ENCODE measurements around the gene SBDS.
"Not testable (repeated sequence)": the region's sequence is repeated elsewhere in the genome, so short reads cannot be mapped to it uniquely, and the experiment has no call there.

SBDS gene

DNA sequence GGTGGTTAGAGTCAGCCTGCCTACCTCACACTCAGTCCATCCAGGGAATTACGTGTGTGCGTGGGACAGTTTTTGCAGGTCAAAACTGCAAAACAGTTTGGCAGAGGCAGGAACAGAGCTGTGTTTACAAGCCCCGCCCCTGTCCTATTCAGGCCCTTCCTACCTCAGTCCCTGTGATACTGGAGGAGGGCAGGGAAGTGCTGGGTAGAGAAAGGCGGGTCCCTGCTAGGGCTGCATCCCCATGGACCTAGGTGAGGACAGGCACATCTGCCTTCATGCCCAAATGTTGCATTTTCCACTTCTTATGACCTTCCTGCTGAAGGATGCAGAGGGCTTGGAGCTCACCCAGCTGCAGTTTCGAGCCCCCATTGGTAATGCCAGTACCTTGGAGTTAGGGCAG lies 25.1 kb downstream of the SBDS start:
- DNase-seq (ENCODE audit: low spot score in 2 of 2) = peak in 1 of 2 experiments; percentile 18
- in situ Hi-C loops (cut with MboI; ENCODE audit: low sequenced_read_pairs) = no loop called here
- Histone ChIP-seq H3K4me1 (no peaks in the 10 kb centered on the region), H3K27me3 (ENCODE audit: low read depth) (no peaks in the 10 kb centered on the region), H3K36me3 (replicated peaks) (no peaks in the 10 kb centered on the region), H3K9me3 (no peaks in the 10 kb centered on the region), H3K4me3 (no peak overlapping the region)

DNA sequence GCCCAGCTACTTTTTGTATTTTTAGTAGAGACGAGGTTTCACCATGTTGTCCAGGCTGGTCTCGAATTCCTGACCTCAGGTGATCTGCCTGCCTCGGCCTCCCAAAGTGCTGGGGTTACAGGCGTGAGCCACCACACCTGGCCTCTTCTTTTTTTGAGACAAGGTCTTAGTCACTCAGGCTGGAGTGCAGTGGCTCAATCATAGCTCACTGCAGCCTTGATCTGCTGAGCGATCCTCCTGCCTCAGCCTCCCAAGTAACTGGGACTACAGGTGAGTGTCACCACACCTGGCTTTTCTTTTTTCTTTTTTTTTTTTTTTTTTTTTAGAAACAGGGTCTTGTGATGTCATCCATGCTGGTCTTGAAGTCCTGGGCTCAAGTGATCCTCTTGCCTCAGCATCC lies 26.4 kb downstream of the SBDS start:
- H3K4me3 ChIP-seq; H3K4me1 ChIP-seq; in situ Hi-C loops (cut with MboI; ENCODE audit: low sequenced_read_pairs); H3K9me3 ChIP-seq; H3K36me3 ChIP-seq (replicated peaks); DNase-seq (ENCODE audit: low spot score in 2 of 2); H3K27me3 ChIP-seq (ENCODE audit: low read depth): not testable (repeated sequence)

DNA sequence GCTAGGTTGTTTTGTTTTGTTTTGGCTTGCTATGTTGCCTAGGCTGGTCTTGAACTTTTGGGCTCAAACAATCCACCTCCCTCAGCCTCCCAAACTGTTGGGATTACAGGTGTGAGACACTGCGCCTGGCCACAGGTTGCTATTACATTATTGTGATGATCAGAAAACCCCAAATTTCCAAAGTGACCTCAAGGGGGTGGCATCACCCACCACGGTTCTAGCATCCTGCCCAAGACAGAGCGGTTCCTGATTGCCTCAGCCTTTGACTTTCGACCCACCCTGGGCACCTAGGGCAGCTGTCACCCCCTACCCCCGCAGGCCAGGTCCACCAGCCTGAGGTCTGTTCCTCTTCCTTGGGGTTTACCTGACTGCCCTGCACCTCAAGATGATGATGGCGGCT lies 28.4 kb downstream of the SBDS start:
- no peak overlapping the region for H3K4me3 ChIP-seq
- H3K36me3 ChIP-seq (replicated peaks) = no peaks in the 10 kb centered on the region; the same call in 1 of the 2 replicates
- in situ Hi-C loops (cut with MboI; ENCODE audit: low sequenced_read_pairs) = no loop called here
- no peak for DNase-seq (ENCODE audit: low spot score in 2 of 2)
- H3K4me1 ChIP-seq = no peaks in the 10 kb centered on the region
- no peaks in the 10 kb centered on the region for H3K9me3 ChIP-seq
- H3K27me3 ChIP-seq (ENCODE audit: low read depth) = no peaks in the 10 kb centered on the region

DNA sequence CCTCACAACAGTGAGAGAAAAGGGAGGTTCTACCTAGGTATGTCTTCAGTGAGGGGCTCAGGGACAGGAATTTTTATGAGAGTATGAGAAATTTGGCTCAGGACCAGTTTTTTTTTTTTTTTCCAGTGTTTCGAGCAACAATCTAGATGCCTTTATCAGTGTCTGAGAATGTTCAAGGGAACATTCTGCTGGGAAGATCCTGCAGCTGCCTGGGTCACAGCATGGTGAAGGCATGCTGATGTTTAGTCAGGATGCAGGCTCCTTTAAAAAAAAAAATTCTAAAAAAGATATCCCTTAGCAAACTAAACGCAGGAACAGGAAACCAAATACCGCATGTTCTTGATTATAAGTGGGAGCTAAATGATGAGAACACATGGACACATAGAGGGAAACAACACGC lies 31.0 kb downstream of the SBDS start:
- Histone ChIP-seq H3K9me3 (no peaks in the 10 kb centered on the region), H3K4me1 (no peaks in the 10 kb centered on the region), H3K27me3 (ENCODE audit: low read depth) (no peaks in the 10 kb centered on the region), H3K36me3 (replicated peaks) (no peaks in the 10 kb centered on the region; the same call in 1 of the 2 replicates), H3K4me3 (no peak overlapping the region)
- in situ Hi-C loops (cut with MboI; ENCODE audit: low sequenced_read_pairs) = no loop called here
- no peak for DNase-seq (ENCODE audit: low spot score in 2 of 2)

DNA sequence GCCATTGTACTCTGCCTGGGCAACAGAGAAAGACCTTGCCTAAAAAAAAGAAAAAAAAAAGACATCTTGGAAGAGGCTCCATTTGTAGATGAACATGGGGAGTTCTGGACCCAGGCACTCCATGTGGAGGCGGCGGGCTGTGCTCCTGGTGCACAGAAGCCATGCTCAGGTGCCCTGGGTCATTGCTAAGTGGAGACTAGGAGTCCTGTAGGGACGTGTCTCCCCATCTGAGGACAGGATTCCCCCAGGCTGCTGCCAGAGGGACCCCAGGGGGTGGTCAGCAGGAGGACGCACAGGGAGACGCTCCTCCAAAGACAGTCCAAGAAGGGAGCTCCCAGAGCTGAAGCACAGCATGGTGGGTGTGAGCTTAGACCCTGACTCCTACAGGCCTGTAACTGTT lies 34.3 kb downstream of the SBDS start:
- Histone ChIP-seq H3K4me3 (no peak overlapping the region), H3K4me1 (no peaks in the 10 kb centered on the region; the same call in 1 of the 2 replicates), H3K27me3 (ENCODE audit: low read depth) (no peaks in the 10 kb centered on the region), H3K36me3 (replicated peaks) (peaks cover 25% of the 10 kb centered on the region), H3K9me3 (no peaks in the 10 kb centered on the region)
- DNase-seq (ENCODE audit: low spot score in 2 of 2) = no peak
- in situ Hi-C loops (cut with MboI; ENCODE audit: low sequenced_read_pairs) = no loop called here

DNA sequence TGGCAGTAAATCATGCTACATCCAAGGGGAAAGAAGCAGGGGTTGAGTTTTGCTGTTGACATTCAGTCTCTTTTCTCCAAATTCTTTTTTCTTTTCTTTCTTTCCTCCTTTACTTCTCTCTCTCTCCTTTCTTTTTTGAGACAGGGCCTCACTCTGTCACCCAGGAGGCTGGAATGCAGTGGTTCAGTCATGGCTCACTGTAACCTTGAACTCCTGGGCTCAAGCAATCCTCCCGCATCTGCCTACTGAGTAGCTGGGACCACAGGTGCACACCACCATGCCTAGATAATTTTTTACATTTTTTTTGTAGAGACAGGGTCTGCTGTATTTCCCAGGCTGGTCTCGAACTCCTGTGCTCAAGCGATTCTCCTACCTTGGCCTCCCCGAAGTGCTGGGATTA lies 35.2 kb downstream of the SBDS start:
- Histone ChIP-seq H3K36me3 (replicated peaks) (peaks cover 34% of the 10 kb centered on the region), H3K4me1 (no peaks in the 10 kb centered on the region; the same call in 1 of the 2 replicates), H3K27me3 (ENCODE audit: low read depth) (no peaks in the 10 kb centered on the region), H3K9me3 (no peaks in the 10 kb centered on the region), H3K4me3 (no peak overlapping the region)
- in situ Hi-C loops (cut with MboI; ENCODE audit: low sequenced_read_pairs) = no loop called here
- DNase-seq (ENCODE audit: low spot score in 2 of 2) = no peak

DNA sequence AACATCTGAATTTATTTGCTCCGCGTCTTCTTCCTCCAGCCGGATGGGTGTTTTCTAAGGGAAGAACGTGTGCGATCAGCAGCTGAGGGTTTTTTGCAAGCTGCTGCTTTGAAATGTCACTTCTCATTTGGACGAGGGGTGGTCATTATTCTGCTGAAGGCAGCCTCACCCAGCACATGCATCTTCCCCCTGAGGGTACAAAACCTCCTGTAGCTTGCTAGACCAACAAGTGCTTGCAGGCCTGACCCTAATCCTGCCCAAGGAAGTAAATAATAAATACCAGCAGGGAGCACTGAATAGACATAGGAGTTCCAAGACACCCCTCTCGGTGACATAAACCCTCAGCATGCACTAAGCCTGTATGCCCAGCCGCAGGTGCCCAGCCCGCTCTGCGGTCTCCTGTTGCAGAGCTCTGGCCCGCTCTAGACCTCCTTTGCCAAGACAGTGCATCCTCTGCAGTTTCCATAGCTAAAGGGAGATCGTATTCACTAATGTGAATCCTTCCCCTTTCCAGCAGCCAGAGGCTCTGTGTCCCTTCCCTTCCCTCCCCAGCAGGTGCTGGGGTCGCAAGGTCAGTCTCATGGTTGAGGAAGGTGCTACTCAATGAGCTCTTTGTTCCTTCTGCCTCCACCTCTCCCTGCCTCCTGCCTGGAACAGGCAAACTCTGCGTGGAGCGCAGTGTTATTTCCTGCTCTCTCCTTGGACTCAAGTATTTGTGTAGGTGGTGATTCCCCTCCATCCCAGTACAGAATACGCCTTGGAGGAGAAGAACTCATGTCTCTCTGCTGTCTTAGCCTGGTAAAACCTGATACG lies 36.6 kb downstream of the SBDS start:
- peaks cover 42% of the 10 kb centered on the region for H3K36me3 ChIP-seq (replicated peaks)
- H3K27me3 ChIP-seq (ENCODE audit: low read depth) = no peaks in the 10 kb centered on the region
- no peaks in the 10 kb centered on the region for H3K9me3 ChIP-seq
- DNase-seq (ENCODE audit: low spot score in 2 of 2) = no peak
- in situ Hi-C loops (cut with MboI; ENCODE audit: low sequenced_read_pairs) = no loop called here
- H3K4me1 ChIP-seq = no peaks in the 10 kb centered on the region; the same call in 1 of the 2 replicates
- H3K4me3 ChIP-seq = no peak overlapping the region

DNA sequence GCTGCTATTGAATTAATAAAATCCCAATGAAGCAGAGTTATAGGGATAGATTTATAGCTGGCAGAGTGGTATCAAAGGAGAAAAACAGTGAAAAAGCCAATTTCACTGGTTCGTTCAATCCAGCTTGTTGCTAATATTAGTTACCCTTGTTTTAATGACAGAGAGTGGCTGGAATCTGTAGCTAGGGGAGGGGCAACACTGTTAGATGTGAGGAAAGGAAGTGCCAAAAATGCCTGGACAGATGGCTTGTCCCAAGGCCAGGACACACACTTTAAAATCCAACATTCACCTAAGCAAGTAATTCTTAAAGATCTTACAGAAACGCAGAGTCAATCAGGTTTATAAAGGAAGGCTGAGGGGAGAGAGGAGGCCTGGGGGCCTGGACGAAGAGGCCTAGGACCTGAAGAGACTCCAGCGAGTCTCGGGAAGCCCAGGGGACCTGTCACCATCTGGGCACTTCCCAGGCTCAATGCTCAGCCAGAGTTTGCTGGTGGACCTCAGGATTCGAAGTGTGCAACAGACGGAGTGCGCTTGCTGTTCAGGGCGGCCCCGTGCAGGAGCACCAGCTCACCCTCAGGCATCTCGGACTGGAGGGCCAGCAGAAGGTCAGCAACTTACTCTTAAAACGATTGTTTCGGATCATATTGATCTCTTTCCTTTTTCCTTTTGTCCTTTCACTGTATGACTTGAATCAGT lies 37.6 kb downstream of the SBDS start:
- in situ Hi-C loops (cut with MboI; ENCODE audit: low sequenced_read_pairs) = no loop called here
- Histone ChIP-seq H3K27me3 (ENCODE audit: low read depth) (no peaks in the 10 kb centered on the region), H3K9me3 (no peaks in the 10 kb centered on the region), H3K36me3 (replicated peaks) (peaks cover 48% of the 10 kb centered on the region), H3K4me3 (no peak overlapping the region), H3K4me1 (no peaks in the 10 kb centered on the region; the same call in 1 of the 2 replicates)
- no peak for DNase-seq (ENCODE audit: low spot score in 2 of 2)

DNA sequence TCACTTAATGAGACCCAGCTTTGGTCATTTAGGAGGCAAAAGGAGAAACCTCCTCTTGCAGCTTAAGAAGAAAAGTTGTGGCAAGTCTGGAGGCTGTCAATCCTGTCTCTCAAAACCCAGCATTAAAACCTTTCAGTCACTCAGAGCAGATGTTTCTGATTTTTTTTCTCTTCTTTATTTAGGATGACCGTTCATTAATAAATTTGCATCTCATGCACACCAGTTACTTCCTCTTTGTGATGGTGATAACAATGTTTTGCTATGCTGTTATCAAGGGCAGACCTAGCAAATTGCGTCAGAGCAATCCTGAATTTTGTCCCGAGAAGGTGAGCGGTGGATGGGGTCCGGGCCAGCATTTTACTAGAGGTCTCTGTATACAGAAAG lies 42.4 kb downstream of the SBDS start:
- Histone ChIP-seq H3K4me1 (no peaks in the 10 kb centered on the region; the same call in 1 of the 2 replicates), H3K9me3 (no peaks in the 10 kb centered on the region), H3K36me3 (replicated peaks) (peaks cover 79% of the 10 kb centered on the region), H3K4me3 (no peak overlapping the region), H3K27me3 (ENCODE audit: low read depth) (no peaks in the 10 kb centered on the region)
- in situ Hi-C loops (cut with MboI; ENCODE audit: low sequenced_read_pairs) = no loop called here
- DNase-seq (ENCODE audit: low spot score in 2 of 2) = no peak

DNA sequence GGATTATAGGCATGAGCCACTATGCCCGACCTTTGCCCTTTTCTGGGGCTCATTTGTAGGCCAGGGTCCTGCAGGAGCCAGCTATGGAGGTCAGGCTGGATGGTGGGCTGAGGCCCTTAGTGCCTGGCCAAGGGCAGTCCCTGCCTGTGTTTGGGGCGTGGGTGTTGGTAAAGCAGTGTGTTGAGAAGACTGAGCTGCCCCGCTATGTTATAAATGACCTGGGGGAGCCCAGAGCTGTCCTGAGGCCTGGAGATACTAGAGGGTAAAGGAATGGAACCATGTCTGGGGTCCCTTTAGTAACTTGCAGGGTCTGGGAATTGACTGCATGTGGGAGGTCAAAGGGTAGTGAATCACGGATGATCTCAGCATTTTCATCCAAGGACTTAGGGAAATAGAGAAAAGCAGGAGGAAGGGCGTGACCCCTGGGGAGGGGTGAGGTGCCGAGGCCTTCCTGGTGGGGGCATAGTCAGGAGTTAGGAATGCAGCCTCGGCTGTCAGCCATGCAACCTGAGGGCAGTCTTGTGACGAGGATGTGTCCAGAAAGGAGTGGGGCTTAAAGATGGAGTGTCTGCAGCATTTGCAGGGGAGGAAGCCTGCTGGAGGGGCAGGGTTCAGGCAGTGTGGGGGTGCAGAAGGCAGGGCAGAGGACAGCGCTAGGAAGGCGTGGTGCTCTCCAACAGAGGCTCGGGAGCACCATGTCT lies 42.9 kb downstream of the SBDS start:
- no peaks in the 10 kb centered on the region; the same call in 1 of the 2 replicates for H3K4me1 ChIP-seq
- no peaks in the 10 kb centered on the region for H3K9me3 ChIP-seq
- H3K36me3 ChIP-seq (replicated peaks) = peaks cover 78% of the 10 kb centered on the region
- H3K4me3 ChIP-seq = no peak overlapping the region
- no peaks in the 10 kb centered on the region for H3K27me3 ChIP-seq (ENCODE audit: low read depth)
- in situ Hi-C loops (cut with MboI; ENCODE audit: low sequenced_read_pairs) = no loop called here
- no peak for DNase-seq (ENCODE audit: low spot score in 2 of 2)

DNA sequence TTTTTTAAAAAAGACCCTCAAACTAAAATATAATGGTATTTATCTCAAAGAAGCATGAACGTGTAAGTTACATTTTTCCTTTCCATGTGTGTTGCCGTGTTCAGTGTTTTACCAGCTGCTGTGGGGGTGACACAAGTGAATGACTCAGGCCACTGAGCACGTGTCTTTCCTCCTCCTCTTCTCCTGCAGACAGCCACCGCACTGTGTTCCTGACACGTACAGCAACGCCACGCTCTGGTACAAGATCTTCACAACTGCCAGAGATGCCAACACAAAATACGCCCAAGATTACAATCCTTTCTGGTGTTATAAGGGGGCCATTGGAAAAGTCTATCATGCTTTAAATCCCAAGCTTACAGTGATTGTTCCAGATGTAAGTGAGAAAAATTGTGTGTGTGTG lies 44.6 kb downstream of the SBDS start:
- no peak overlapping the region for H3K4me3 ChIP-seq
- in situ Hi-C loops (cut with MboI; ENCODE audit: low sequenced_read_pairs) = no loop called here
- no peak for DNase-seq (ENCODE audit: low spot score in 2 of 2)
- H3K4me1 ChIP-seq = no peaks in the 10 kb centered on the region
- no peaks in the 10 kb centered on the region for H3K9me3 ChIP-seq
- peaks cover 64% of the 10 kb centered on the region for H3K36me3 ChIP-seq (replicated peaks)
- H3K27me3 ChIP-seq (ENCODE audit: low read depth) = no peaks in the 10 kb centered on the region

DNA sequence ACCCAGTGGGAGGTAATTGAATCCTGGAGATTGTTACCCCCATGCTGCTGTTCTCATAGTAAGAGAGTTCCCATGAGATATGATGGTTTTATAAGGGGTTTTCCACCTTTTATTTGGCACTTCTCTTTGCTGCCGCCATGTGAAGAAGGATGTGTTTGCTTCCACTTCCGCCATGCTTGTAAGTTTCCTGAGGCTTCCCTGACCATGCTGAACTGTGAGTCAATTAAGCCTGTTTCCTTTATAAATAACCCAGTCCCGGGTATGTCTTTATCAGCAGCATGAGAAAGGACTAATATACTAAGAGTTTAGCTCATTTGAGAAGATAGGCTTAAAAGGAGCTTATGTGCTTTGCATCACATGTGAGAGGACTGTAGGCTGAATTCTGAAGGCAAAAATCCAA lies 45.1 kb downstream of the SBDS start:
- peaks cover 63% of the 10 kb centered on the region for H3K36me3 ChIP-seq (replicated peaks)
- H3K4me1 ChIP-seq = no peaks in the 10 kb centered on the region
- no peak overlapping the region for H3K4me3 ChIP-seq
- H3K27me3 ChIP-seq (ENCODE audit: low read depth) = no peaks in the 10 kb centered on the region
- no peak for DNase-seq (ENCODE audit: low spot score in 2 of 2)
- no peaks in the 10 kb centered on the region for H3K9me3 ChIP-seq
- in situ Hi-C loops (cut with MboI; ENCODE audit: low sequenced_read_pairs) = no loop called here

DNA sequence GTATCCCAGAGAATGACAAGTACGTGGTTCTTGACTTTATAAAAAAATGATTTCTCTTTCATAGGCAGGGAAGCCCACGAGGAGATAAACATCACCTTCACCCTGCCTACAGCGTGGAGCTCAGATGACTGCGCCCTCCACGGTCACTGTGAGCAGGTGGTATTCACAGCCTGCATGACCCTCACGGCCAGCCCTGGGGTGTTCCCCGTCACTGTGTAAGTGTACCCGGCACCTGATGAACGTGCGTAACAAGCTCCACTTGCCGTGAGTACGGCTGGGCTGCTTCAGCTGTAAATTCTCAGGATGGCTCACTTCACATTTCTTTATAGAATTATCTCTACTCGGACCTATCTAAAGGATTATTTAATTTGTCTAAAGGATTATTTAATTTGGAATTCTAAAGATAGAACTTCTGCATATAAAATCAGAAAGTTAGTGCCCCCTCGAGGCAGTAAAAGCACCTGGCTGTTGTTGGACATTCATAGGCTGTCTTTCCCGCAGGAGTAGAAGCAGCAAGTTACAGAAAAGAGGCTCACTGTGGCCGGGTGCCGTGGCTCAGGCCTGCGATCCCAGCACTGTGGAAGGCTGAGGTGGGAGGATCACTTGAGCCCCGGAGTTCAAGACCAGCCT lies 46.8 kb downstream of the SBDS start:
- peaks cover 68% of the 10 kb centered on the region for H3K36me3 ChIP-seq (replicated peaks)
- H3K4me1 ChIP-seq = no peaks in the 10 kb centered on the region
- in situ Hi-C loops (cut with MboI; ENCODE audit: low sequenced_read_pairs) = no loop called here

More for the DNA sequence above, 46.8 kb downstream of the SBDS start:
- H3K9me3 ChIP-seq = no peaks in the 10 kb centered on the region
- H3K27me3 ChIP-seq (ENCODE audit: low read depth) = no peaks in the 10 kb centered on the region
- no peak overlapping the region for H3K4me3 ChIP-seq
- no peak for DNase-seq (ENCODE audit: low spot score in 2 of 2)
